ENCODE results near the gene PDE6B. TPM values are rescaled to one million over a fixed set of nuclear protein-coding genes. Genes with fewer than 3 reads are reported as not detected.

PDE6B gene
- polyA plus RNA-seq, 1 donor (not counting 4 experiments of a cell fraction or from before 2014, with no cell fraction given): not detected

GRCh38 chr4:628311-628741, 3.0 kb downstream of the PDE6B start:
- no peaks in the 10 kb centered on the region for H3K4me1 ChIP-seq (ENCODE audit: control insufficient read depth, extremely low read depth, insufficient read depth, low read length)
- H3K27ac ChIP-seq (ENCODE audit: control insufficient read depth, insufficient read depth, low read length): no peak overlapping the region
- TF ChIP-seq EZH2 (IDR thresholded peaks at IDR 0.05; ENCODE audit: low read length) (no peak), CTCF (optimal IDR thresholded peaks at IDR 0.05 in 1 of 3, IDR thresholded peaks at IDR 0.05 in 1 of 3, conservative IDR thresholded peaks at IDR 0.05 in 1 of 3; ENCODE audit: extremely low read depth in 1 of 3, insufficient read depth in 2 of 3, low read length in 3 of 3) (no peak)
- H3K36me3 ChIP-seq (ENCODE audit: control insufficient read depth in 2 of 2, extremely low read depth in 1 of 2, insufficient read depth in 2 of 2, low read length in 2 of 2): no peaks in the 10 kb centered on the region
- no peak for DNase-seq (ENCODE audit: low read depth, low spot score)
- H3K9ac ChIP-seq (ENCODE audit: control insufficient read depth, extremely low read depth, insufficient read depth, low read length): no peak overlapping the region
- H3K79me2 ChIP-seq (ENCODE audit: control insufficient read depth, insufficient read depth, low read length): no peaks in the 10 kb centered on the region
- H3K9me3 ChIP-seq (ENCODE audit: control insufficient read depth, low read depth, low read length): peaks cover 13% of the 10 kb centered on the region
- no peaks in the 10 kb centered on the region for H4K20me1 ChIP-seq (ENCODE audit: control insufficient read depth, extremely low read depth, insufficient read depth, low read length)
- H3K9me1 ChIP-seq (ENCODE audit: control insufficient read depth, extremely low read depth, insufficient read depth, low read length): no peaks in the 10 kb centered on the region
- H3K4me2 ChIP-seq (ENCODE audit: control insufficient read depth, extremely low read depth, insufficient read depth, low read depth, low read length): no peak overlapping the region
- no peak overlapping the region for H3K4me3 ChIP-seq (ENCODE audit: control insufficient read depth in 2 of 3, extremely low read depth in 1 of 3, insufficient read depth in 2 of 3, low read depth in 1 of 3, low read length in 3 of 3)
- dilution Hi-C loops (cut with MboI; ENCODE audit: extremely low pct_ligation_motif_present, low sequenced_read_pairs): no loop called here
- no peaks in the 10 kb centered on the region for H3K27me3 ChIP-seq (ENCODE audit: control insufficient read depth, extremely low read depth, insufficient read depth, low read length)
- FAIRE-seq: no peak
- no peak overlapping the region for H2AFZ ChIP-seq (ENCODE audit: control insufficient read depth, low read length)

GRCh38 chr4:628821-629635, 3.7 kb downstream of the PDE6B start:
- Histone ChIP-seq H3K4me2 (ENCODE audit: control insufficient read depth, extremely low read depth, insufficient read depth, low read depth, low read length) (no peak overlapping the region), H3K27ac (ENCODE audit: control insufficient read depth, insufficient read depth, low read length) (no peak overlapping the region), H3K9ac (ENCODE audit: control insufficient read depth, extremely low read depth, insufficient read depth, low read length) (no peak overlapping the region), H3K36me3 (ENCODE audit: control insufficient read depth in 2 of 2, extremely low read depth in 1 of 2, insufficient read depth in 2 of 2, low read length in 2 of 2) (no peaks in the 10 kb centered on the region), H4K20me1 (ENCODE audit: control insufficient read depth, extremely low read depth, insufficient read depth, low read length) (no peaks in the 10 kb centered on the region), H2AFZ (ENCODE audit: control insufficient read depth, low read length) (no peak overlapping the region), H3K79me2 (ENCODE audit: control insufficient read depth, insufficient read depth, low read length) (no peaks in the 10 kb centered on the region), H3K9me3 (ENCODE audit: control insufficient read depth, low read depth, low read length) (peaks cover 13% of the 10 kb centered on the region), H3K27me3 (ENCODE audit: control insufficient read depth, extremely low read depth, insufficient read depth, low read length) (no peaks in the 10 kb centered on the region), H3K4me3 (ENCODE audit: control insufficient read depth in 2 of 3, extremely low read depth in 1 of 3, insufficient read depth in 2 of 3, low read depth in 1 of 3, low read length in 3 of 3) (no peak overlapping the region), H3K4me1 (ENCODE audit: control insufficient read depth, extremely low read depth, insufficient read depth, low read length) (no peaks in the 10 kb centered on the region), H3K9me1 (ENCODE audit: control insufficient read depth, extremely low read depth, insufficient read depth, low read length) (no peaks in the 10 kb centered on the region)
- no peak for DNase-seq (ENCODE audit: low read depth, low spot score)
- TF ChIP-seq CTCF (optimal IDR thresholded peaks at IDR 0.05 in 1 of 3, IDR thresholded peaks at IDR 0.05 in 1 of 3, conservative IDR thresholded peaks at IDR 0.05 in 1 of 3; ENCODE audit: extremely low read depth in 1 of 3, insufficient read depth in 2 of 3, low read length in 3 of 3) (no peak), EZH2 (IDR thresholded peaks at IDR 0.05; ENCODE audit: low read length) (no peak)
- FAIRE-seq: no peak
- dilution Hi-C loops (cut with MboI; ENCODE audit: extremely low pct_ligation_motif_present, low sequenced_read_pairs): no loop called here

All from keratinocyte (primary cell).